A673 (cell line): Measurements from ENCODE around the gene GPR183. TPM values are rescaled to one million over a fixed set of nuclear protein-coding genes. Genes with fewer than 3 reads are reported as not detected.

Experiments used
- BruUV-seq: library from RNA; stranded (reverse); fragments of 400-500 nt; replicated peaks from 2 replicates; lab custom pipeline; 2021; lab: Mats Ljungman, UMichigan
- CTCF ChIA-PET: fragments of 300-600 bp; sonication (Branson Sonifier 250); formaldehyde crosslinking; loops from one replicate; lab custom pipeline; 2022; ENCODE audit warnings: antibody characterized with exemption; lab: Charles Lee
- POLR2A ChIA-PET: fragments of 300-600 bp; sonication (Branson Sonifier 250); formaldehyde crosslinking; loops from one replicate; lab custom pipeline; 2022; ENCODE audit warnings: antibody characterized with exemption; ENCODE audit not compliant: low non-redundant PET; lab: Charles Lee
- DNase-seq: peaks from one replicate; pipeline ENCODE4 v3.0.0-alpha.2; 2015; ENCODE audit warnings: low spot score
- H3K27ac ChIP-seq: fragments of 200-600 bp; sonication (generic); 2 replicates; pipeline ENCODE4 v1.5.1; 2016; ENCODE audit warnings: mixed run types, low read depth, mild to moderate bottlenecking, mixed read lengths, antibody characterized with exemption, low read length; ENCODE audit not compliant: poor library complexity, severe bottlenecking
- H3K27me3 ChIP-seq: fragments of 200-600 bp; sonication (generic); replicated peaks from 2 replicates; pipeline ENCODE4 v1.6.1; 2017; ENCODE audit warnings: mixed run types, low read depth, mild to moderate bottlenecking, mixed read lengths, antibody characterized with exemption, low read length; ENCODE audit not compliant: insufficient read depth, poor library complexity
- H3K36me3 ChIP-seq: fragments of 200-600 bp; sonication (generic); 2 replicates; pipeline ENCODE4 v1.6.1; 2016; ENCODE audit warnings: mixed run types, mild to moderate bottlenecking, mixed read lengths, antibody characterized with exemption, low read length; ENCODE audit not compliant: insufficient read depth, poor library complexity, severe bottlenecking
- H3K4me1 ChIP-seq: fragments of 200-600 bp; sonication (generic); 2 replicates; pipeline ENCODE4 v1.6.1; 2017; ENCODE audit warnings: mixed run types, mild to moderate bottlenecking, mixed read lengths, antibody characterized with exemption, low read length; ENCODE audit not compliant: insufficient read depth, poor library complexity, severe bottlenecking
- H3K4me3 ChIP-seq: fragments of 200-600 bp; sonication (generic); 2 replicates; pipeline ENCODE4 v1.5.1; 2016; ENCODE audit warnings: low read depth, mixed run types, mild to moderate bottlenecking, mixed read lengths, low read length; ENCODE audit not compliant: poor library complexity, severe bottlenecking
- H3K9me3 ChIP-seq: fragments of 200-600 bp; sonication (generic); 2 replicates; pipeline ENCODE4 v1.6.1; 2016; ENCODE audit warnings: mixed run types, low read depth, mild to moderate bottlenecking, mixed read lengths, antibody characterized with exemption, low read length; ENCODE audit not compliant: poor library complexity, severe bottlenecking
- CTCF ChIP-seq: fragments of 300-800, 200-600 bp; sonication (generic); conservative IDR thresholded peaks from 2 replicates; pipeline ENCODE4 v1.5.1; 2017; ENCODE audit warnings: low read depth, mild to moderate bottlenecking, antibody characterized with exemption, low read length, moderate library complexity, mixed read lengths
- EZH2 ChIP-seq: fragments of 200-600 bp; sonication (generic); IDR thresholded peaks from 2 replicates; pipeline ENCODE4 v1.6.1; 2017; ENCODE audit warnings: borderline replicate concordance, low read depth, mild to moderate bottlenecking, mixed read lengths, antibody characterized with exemption, low read length; ENCODE audit not compliant: poor library complexity, severe bottlenecking
- intact Hi-C: fragments of 100-400 bp; cut with micrococcal nuclease; formaldehyde crosslinking; loops from one replicate; pipeline ENCODE4 v1.10.0; 2022; ENCODE audit not compliant: unreplicated experiment
- total RNA-seq: library from RNA; stranded (reverse); gene quantifications from 2 replicates; pipeline ENCODE4 v1.2.3, GENCODE V29; 2021

The GPR183 gene
- total RNA-seq, 1 experiment from 2014 or later, result not detected

GRCh38 chr13:99350191-99350590 is 43.0 kb upstream of the GPR183 start:
- peaks cover 2% of the 10 kb centered on the region for H3K36me3 ChIP-seq
- H3K27ac ChIP-seq, result no peak overlapping the region
- no TSS peak for BruUV-seq
- intact Hi-C loops, result no loop called here
- H3K27me3 ChIP-seq, result no peaks in the 10 kb centered on the region
- H3K4me3 ChIP-seq, result no peak overlapping the region
- ChIA-PET POLR2A (no interaction called here), CTCF (no interaction called here)
- no peak for DNase-seq
- H3K4me1 ChIP-seq, result no peaks in the 10 kb centered on the region
- no peak for TF ChIP-seq CTCF
- H3K9me3 ChIP-seq, result no peaks in the 10 kb centered on the region

- CTCF ChIA-PET, result interaction anchor here (0.7 kb wide), 1 partner anchor 78 kb away, joined by 5 read pairs; no protein-coding TSS in a partner anchor
- H3K27me3 ChIP-seq, result no peaks in the 10 kb centered on the region
- H3K27ac ChIP-seq, result no peak overlapping the region
- POLR2A ChIA-PET, result no interaction called here
- H3K4me1 ChIP-seq, result no peaks in the 10 kb centered on the region
- intact Hi-C loops, result no loop called here
- DNase-seq, result no peak
- peaks cover 2% of the 10 kb centered on the region for H3K36me3 ChIP-seq
- no peak overlapping the region for H3K4me3 ChIP-seq
- no TSS peak for BruUV-seq
- no peaks in the 10 kb centered on the region for H3K9me3 ChIP-seq
- TF ChIP-seq EZH2 (no peak), CTCF (no peak)
These were observed 40.8 kb upstream of the GPR183 start for GRCh38 chr13:99347911-99348451.

- intact Hi-C loops, result no loop called here
- POLR2A ChIA-PET, result no interaction called here
- no peaks in the 10 kb centered on the region for H3K27me3 ChIP-seq
- no peak for DNase-seq
- no TSS peak for BruUV-seq
- peaks cover 2% of the 10 kb centered on the region for H3K36me3 ChIP-seq
- TF ChIP-seq EZH2 (no peak), CTCF (no peak)
- H3K27ac ChIP-seq, result no peak overlapping the region
- H3K9me3 ChIP-seq, result no peaks in the 10 kb centered on the region
- CTCF ChIA-PET, result interaction anchor here (0.7 kb wide), 1 partner anchor 78 kb away, joined by 5 read pairs; no protein-coding TSS in a partner anchor
- H3K4me1 ChIP-seq, result no peaks in the 10 kb centered on the region
- H3K4me3 ChIP-seq, result no peak overlapping the region
These were observed 40.2 kb upstream of the GPR183 start for GRCh38 chr13:99347335-99347878.
